ENCODE results near the gene CLTB. TPM values are rescaled to one million over a fixed set of nuclear protein-coding genes. Genes with fewer than 3 reads are reported as not detected.

Gene CLTB
- total RNA-seq, 1 donor from 2014 or later = 84.0 TPM

DNA sequence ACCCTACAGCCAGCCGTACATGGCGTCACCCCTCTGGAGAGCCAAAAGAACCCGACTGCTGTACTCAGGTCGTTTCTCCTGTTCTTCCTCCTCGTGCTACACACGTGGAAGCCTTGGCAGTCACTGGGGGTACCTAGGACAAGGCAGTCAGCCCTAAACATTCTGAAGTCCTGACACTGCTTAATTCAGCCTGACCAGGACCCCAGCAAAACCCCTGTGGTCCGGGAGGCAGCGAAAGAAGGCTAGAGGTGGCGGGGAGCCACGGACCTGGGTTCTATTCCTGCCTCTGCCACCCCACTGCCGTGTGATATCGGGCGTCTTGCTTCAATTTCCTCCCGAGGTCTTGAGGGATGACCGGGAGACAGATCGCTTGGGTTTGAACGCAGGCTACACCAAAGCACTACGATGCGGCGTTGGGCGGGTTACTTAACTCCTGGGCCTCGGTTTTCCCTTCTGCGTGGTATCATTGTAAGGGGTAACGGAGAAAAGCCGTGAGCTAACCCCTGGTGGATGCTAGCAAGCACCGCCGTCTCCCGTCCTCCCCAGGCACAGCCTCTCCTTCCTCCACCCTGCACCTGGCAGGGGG, 51.5 kb downstream of the CLTB start:
- peaks cover 24% of the 10 kb centered on the region for H3K4me1 Mint-ChIP-seq (ENCODE audit: low read depth)
- intact Hi-C loops (cut with micrococcal nuclease) = loop anchor here (1.0 to 10.0 kb wide), 5 partner anchors 23 to 1150 kb away; partner anchors contain the start of genes DDX41, HIGD2A, NOP16 and RNF44
- H3K36me3 Mint-ChIP-seq (ENCODE audit: low read depth) = peaks cover 18% of the 10 kb centered on the region
- H3K27ac Mint-ChIP-seq = peak overlapping the region; percentile 18
- DNase-seq (ENCODE audit: low spot score) = no peak
- H3K4me3 Mint-ChIP-seq = peak overlapping the region; percentile 77
- no peaks in the 10 kb centered on the region for H3K9me3 Mint-ChIP-seq
- H3K27me3 Mint-ChIP-seq (ENCODE audit: insufficient read depth) = no peaks in the 10 kb centered on the region

GRCh38 chr5:176362233-176362490, 54.2 kb downstream of the CLTB start:
- no peak for DNase-seq (ENCODE audit: low spot score)
- H3K27ac Mint-ChIP-seq = peak overlapping the region; percentile 91
- H3K4me1 Mint-ChIP-seq (ENCODE audit: low read depth) = peaks cover 37% of the 10 kb centered on the region
- intact Hi-C loops (cut with micrococcal nuclease) = loop anchor here (5.0 to 10.0 kb wide), 3 partner anchors 125 to 1153 kb away; partner anchors contain the start of genes DDX41, SFXN1 and SIMC1
- no peaks in the 10 kb centered on the region for H3K27me3 Mint-ChIP-seq (ENCODE audit: insufficient read depth)
- H3K9me3 Mint-ChIP-seq = no peaks in the 10 kb centered on the region
- peak overlapping the region; percentile 97 for H3K4me3 Mint-ChIP-seq
- H3K36me3 Mint-ChIP-seq (ENCODE audit: low read depth) = peaks cover 14% of the 10 kb centered on the region

- H3K4me1 Mint-ChIP-seq (ENCODE audit: low read depth) = peaks cover 36% of the 10 kb centered on the region
- H3K27me3 Mint-ChIP-seq (ENCODE audit: insufficient read depth) = no peaks in the 10 kb centered on the region
- peak within 1 kb of the TSS; percentile 91 for H3K27ac Mint-ChIP-seq
- DNase-seq (ENCODE audit: low spot score) = peak; percentile 93
- intact Hi-C loops (cut with micrococcal nuclease) = loop anchor here (1.0 to 10.0 kb wide), 8 partner anchors 27 to 1153 kb away; partner anchors contain the start of genes CLTB, DDX41, FAF2 and HIGD2A
- no peaks in the 10 kb centered on the region for H3K9me3 Mint-ChIP-seq
- H3K36me3 Mint-ChIP-seq (ENCODE audit: low read depth) = peaks cover 14% of the 10 kb centered on the region
- H3K4me3 Mint-ChIP-seq = peak within 1 kb of the TSS; percentile 97
Observed at GRCh38 chr5:176361437-176362232, 54.7 kb downstream of the CLTB start, which contains the start of gene KIAA1191. Gene KIAA1191, minus strand, starts transcription at chr5:176361764. Its CDS starts 2,256 bp downstream, at chr5:176359508.

DNA sequence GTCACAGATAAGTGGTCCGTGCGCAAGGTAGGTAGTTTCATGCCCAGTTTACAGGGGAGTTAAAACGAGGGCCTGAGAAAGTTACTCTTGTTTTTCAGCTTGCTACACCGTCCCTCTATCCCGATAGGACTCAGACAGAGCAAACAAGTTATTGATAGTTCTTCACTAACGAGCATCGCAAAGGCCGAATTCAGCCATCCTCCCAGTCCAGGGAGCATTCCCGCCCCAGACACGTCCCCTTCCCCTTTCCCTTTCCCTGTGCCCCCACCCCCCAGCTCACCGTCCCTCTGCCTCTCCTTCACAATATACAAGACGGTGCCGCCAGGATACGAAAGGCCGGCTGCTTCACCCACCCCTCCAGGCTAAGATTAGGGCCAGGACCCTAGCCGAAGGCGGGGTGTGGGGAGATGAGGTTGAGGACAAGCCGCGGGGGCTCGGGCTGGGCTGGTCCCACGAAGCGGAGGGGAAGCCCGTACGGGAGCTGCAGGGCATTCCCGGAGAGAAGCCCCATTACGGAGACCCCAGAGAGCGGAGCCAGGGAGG, 55.4 kb downstream of the CLTB start:
- Mint-ChIP-seq H3K27me3 (ENCODE audit: insufficient read depth) (no peaks in the 10 kb centered on the region), H3K27ac (peak overlapping the region; percentile 91), H3K4me1 (ENCODE audit: low read depth) (peaks cover 36% of the 10 kb centered on the region), H3K4me3 (peak overlapping the region; percentile 97), H3K36me3 (ENCODE audit: low read depth) (peaks cover 17% of the 10 kb centered on the region), H3K9me3 (no peaks in the 10 kb centered on the region)
- intact Hi-C loops (cut with micrococcal nuclease) = loop anchor here (1.0 to 10.0 kb wide), 8 partner anchors 27 to 1154 kb away; partner anchors contain the start of genes CLTB, DDX41, FAF2 and HIGD2A
- DNase-seq (ENCODE audit: low spot score) = peak; percentile 7

- intact Hi-C loops (cut with micrococcal nuclease) = loop anchor here (2.0 to 10.0 kb wide), 5 partner anchors 57 to 1155 kb away; partner anchors contain the start of genes CLTB, DDX41, FAF2 and SFXN1
- DNase-seq (ENCODE audit: low spot score) = no peak
- Mint-ChIP-seq H3K4me1 (ENCODE audit: low read depth) (peaks cover 36% of the 10 kb centered on the region), H3K27ac (no peak overlapping the region), H3K27me3 (ENCODE audit: insufficient read depth) (no peaks in the 10 kb centered on the region), H3K36me3 (ENCODE audit: low read depth) (peaks cover 21% of the 10 kb centered on the region), H3K9me3 (no peaks in the 10 kb centered on the region), H3K4me3 (peak overlapping the region; percentile 84)
Observed at GRCh38 chr5:176359658-176360057, 56.7 kb downstream of the CLTB start.

- intact Hi-C loops (cut with micrococcal nuclease) = no loop called here
- no peak for DNase-seq (ENCODE audit: low spot score)
- no peak overlapping the region for H3K4me3 Mint-ChIP-seq
- H3K9me3 Mint-ChIP-seq = no peaks in the 10 kb centered on the region
- no peak overlapping the region for H3K27ac Mint-ChIP-seq
- H3K27me3 Mint-ChIP-seq (ENCODE audit: insufficient read depth) = no peaks in the 10 kb centered on the region
- H3K36me3 Mint-ChIP-seq (ENCODE audit: low read depth) = peaks cover 45% of the 10 kb centered on the region
- H3K4me1 Mint-ChIP-seq (ENCODE audit: low read depth) = peaks cover 28% of the 10 kb centered on the region
Observed at GRCh38 chr5:176356179-176356566, 60.2 kb downstream of the CLTB start.

DNA sequence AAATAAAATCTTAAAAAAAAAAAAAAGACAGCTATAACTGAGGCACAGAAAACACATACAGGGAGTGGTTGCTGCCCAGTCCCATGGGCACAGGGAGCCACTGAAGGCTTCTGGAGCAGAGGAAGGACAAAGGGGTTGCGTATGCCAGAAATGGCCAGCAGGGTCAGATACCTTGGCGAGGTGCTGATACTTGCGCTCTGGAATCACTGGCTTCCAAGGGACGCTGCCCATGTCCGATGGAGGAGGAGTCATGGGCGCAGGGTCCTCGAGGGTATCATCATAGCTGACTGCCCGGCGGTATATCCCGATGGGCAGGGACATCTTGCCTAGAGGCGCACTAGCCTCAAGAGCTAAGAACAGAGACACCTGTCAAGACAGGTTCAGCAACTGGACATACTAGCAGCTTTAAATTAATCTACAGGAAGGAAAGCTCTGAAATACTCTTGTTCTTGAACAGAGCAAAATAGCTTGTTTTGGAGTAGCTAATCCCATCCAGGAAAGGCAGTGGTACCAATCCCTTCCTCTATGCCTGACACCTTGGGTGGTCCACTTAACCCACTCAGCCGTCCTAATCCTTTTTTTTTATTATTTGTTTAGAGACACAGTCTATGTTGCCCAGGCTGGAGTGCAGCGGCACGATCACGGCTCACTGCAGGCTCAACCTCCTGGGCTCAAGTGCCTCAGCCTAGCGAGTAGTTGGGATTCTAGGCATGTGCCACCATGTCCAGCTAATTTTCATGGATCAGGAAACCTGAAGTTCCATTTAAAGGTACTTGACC, 60.8 kb downstream of the CLTB start:
- Mint-ChIP-seq H3K36me3 (ENCODE audit: low read depth) (peaks cover 48% of the 10 kb centered on the region), H3K27me3 (ENCODE audit: insufficient read depth) (no peaks in the 10 kb centered on the region), H3K27ac (no peak overlapping the region)

DNA sequence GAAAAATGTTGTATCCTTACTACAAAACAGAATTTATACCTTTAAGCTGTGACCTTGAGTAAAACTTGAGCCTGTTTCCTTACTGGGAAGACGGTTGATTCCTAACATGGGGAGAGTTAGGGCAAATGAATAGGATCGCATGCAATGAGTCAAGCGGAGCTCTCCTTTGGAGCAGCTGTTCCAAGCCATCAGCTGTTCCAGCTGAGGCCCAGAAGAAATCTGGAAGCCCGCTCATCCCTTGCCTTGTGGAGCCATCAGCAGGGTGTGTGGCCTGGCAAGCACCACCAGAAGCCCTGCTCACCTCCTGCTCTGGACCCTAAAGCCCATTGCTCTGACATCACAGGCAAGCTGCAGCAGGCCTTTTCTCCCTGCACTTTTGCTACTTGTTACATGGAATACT, 62.8 kb downstream of the CLTB start:
- Mint-ChIP-seq H3K36me3 (ENCODE audit: low read depth) (peaks cover 58% of the 10 kb centered on the region), H3K27ac (no peak overlapping the region), H3K4me1 (ENCODE audit: low read depth) (peaks cover 21% of the 10 kb centered on the region), H3K9me3 (no peaks in the 10 kb centered on the region), H3K4me3 (no peak overlapping the region), H3K27me3 (ENCODE audit: insufficient read depth) (no peaks in the 10 kb centered on the region)
- no peak for DNase-seq (ENCODE audit: low spot score)
- intact Hi-C loops (cut with micrococcal nuclease) = no loop called here

More for the DNA sequence above, 60.8 kb downstream of the CLTB start:
- peaks cover 28% of the 10 kb centered on the region for H3K4me1 Mint-ChIP-seq (ENCODE audit: low read depth)
- no peak for DNase-seq (ENCODE audit: low spot score)
- intact Hi-C loops (cut with micrococcal nuclease) = no loop called here
- H3K4me3 Mint-ChIP-seq = no peak overlapping the region
- no peaks in the 10 kb centered on the region for H3K9me3 Mint-ChIP-seq

DNA sequence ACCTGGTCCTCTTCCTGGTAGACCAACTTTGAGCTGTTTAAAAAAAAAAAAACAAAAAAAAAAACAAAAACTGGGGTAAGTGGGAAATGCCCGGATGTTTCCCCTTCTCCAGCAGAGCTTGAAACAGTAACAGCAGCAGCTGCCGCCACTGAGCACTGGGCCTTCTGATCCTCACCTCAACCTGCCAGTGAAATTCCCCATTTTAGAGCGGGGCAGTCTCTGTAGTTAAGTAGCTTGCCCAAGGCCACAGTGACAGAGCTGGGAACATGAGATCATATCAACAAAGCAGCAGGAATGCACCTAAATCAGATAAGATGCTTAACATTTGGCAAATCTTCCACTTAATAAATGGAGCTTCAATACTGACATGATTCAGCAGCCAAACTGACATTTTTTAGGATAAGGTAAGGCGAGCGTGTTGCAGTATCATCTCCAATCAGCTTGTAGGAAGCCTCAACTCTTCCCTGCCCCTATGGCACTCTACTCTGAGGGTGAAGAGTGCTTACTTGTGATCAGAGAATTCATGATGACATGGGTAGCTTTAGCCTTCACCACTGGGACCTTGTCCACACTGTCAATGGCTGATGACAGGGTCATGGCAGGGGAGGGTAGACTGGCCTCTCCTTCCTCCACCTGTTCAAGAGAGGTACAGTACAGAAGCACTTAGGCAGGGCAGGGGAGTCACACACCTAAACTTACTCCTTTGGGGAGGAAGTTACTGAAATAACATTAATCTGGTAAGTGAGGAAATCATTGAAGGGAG, 64.0 kb downstream of the CLTB start:
- H3K27ac Mint-ChIP-seq = no peak overlapping the region
- H3K4me1 Mint-ChIP-seq (ENCODE audit: low read depth) = peaks cover 11% of the 10 kb centered on the region
- no peak overlapping the region for H3K4me3 Mint-ChIP-seq
- intact Hi-C loops (cut with micrococcal nuclease) = no loop called here
- H3K27me3 Mint-ChIP-seq (ENCODE audit: insufficient read depth) = no peaks in the 10 kb centered on the region
- no peaks in the 10 kb centered on the region for H3K9me3 Mint-ChIP-seq
- no peak for DNase-seq (ENCODE audit: low spot score)
- H3K36me3 Mint-ChIP-seq (ENCODE audit: low read depth) = peaks cover 60% of the 10 kb centered on the region

- Mint-ChIP-seq H3K36me3 (ENCODE audit: low read depth) (peaks cover 61% of the 10 kb centered on the region), H3K9me3 (no peaks in the 10 kb centered on the region), H3K27me3 (ENCODE audit: insufficient read depth) (no peaks in the 10 kb centered on the region), H3K4me3 (no peak overlapping the region), H3K27ac (no peak overlapping the region), H3K4me1 (ENCODE audit: low read depth) (peaks cover 10% of the 10 kb centered on the region)
- intact Hi-C loops (cut with micrococcal nuclease) = no loop called here
- DNase-seq (ENCODE audit: low spot score) = no peak
Observed at GRCh38 chr5:176350416-176350815, 65.9 kb downstream of the CLTB start.

GRCh38 chr5:176342766-176343458, 73.4 kb downstream of the CLTB start:
- intact Hi-C loops (cut with micrococcal nuclease) = no loop called here
- peaks cover 13% of the 10 kb centered on the region for H3K36me3 Mint-ChIP-seq (ENCODE audit: low read depth)
- H3K4me1 Mint-ChIP-seq (ENCODE audit: low read depth) = no peaks in the 10 kb centered on the region
- no peaks in the 10 kb centered on the region for H3K27me3 Mint-ChIP-seq (ENCODE audit: insufficient read depth)
- DNase-seq (ENCODE audit: low spot score) = no peak
- H3K9me3 Mint-ChIP-seq = no peaks in the 10 kb centered on the region
- H3K27ac Mint-ChIP-seq = no peak overlapping the region
- H3K4me3 Mint-ChIP-seq = no peak overlapping the region
